HG03378 (cell line): ENCODE data around the gene CHRD.
"Not testable (repeated sequence)": the region's sequence is repeated elsewhere in the genome, so short reads cannot be mapped to it uniquely, and the experiment has no call there.

Source experiments
- ATAC-seq: cut with Tn5 transposase; IDR thresholded peaks from one replicate; pipeline ENCODE4 v1.9.1; 2021; ENCODE audit warnings: mild to moderate bottlenecking, moderate library complexity; ENCODE audit not compliant: unreplicated experiment

Gene CHRD

GRCh38 chr3:184379358-184380184 is at the start of gene CHRD:
CHRD (plus strand) TSS chr3:184380054; CDS start chr3:184380319, 265 bp downstream.
- ATAC-seq, result no peak

GRCh38 chr3:184332370-184333090 is 47.3 kb upstream of the CHRD start:
- ATAC-seq, result no peak

GRCh38 chr3:184333190-184333589 is 46.7 kb upstream of the CHRD start:
- ATAC-seq, result no peak

GRCh38 chr3:184333700-184334099 is 46.2 kb upstream of the CHRD start:
- no peak for ATAC-seq

GRCh38 chr3:184334470-184335158 is 45.2 kb upstream of the CHRD start:
- ATAC-seq, result no peak

GRCh38 chr3:184335291-184335660 is 44.6 kb upstream of the CHRD start:
- no peak for ATAC-seq

GRCh38 chr3:184335661-184336546 is 44.0 kb upstream of the CHRD start:
- ATAC-seq, result no peak

GRCh38 chr3:184336547-184337398 is 43.1 kb upstream of the CHRD start:
- no peak for ATAC-seq

- ATAC-seq, result no peak
Observed at GRCh38 chr3:184337399-184337714, 42.5 kb upstream of the CHRD start, which contains the start of gene FAM131A. FAM131A (plus strand) TSS chr3:184337600; CDS start chr3:184337631, 31 bp downstream.

- ATAC-seq, result no peak
Observed at GRCh38 chr3:184337981-184338380, 41.9 kb upstream of the CHRD start.

GRCh38 chr3:184338511-184338945 is 41.3 kb upstream of the CHRD start:
- ATAC-seq, result no peak

- ATAC-seq, result no peak
Observed at GRCh38 chr3:184339001-184339400, 40.9 kb upstream of the CHRD start.

GRCh38 chr3:184339451-184340135 is 40.3 kb upstream of the CHRD start:
- not testable (repeated sequence) for ATAC-seq

- ATAC-seq, result no peak
Observed at GRCh38 chr3:184341925-184342324, 37.9 kb upstream of the CHRD start.

- ATAC-seq, result no peak
Observed at GRCh38 chr3:184343200-184343876, 36.5 kb upstream of the CHRD start.

- no peak for ATAC-seq
Observed at GRCh38 chr3:184344579-184345316, 35.1 kb upstream of the CHRD start.

GRCh38 chr3:184345317-184346144 is 34.3 kb upstream of the CHRD start:
- no peak for ATAC-seq
